K562 (cell line): ENCODE measurements around the gene SIRT2. TPM values are rescaled to one million over a fixed set of nuclear protein-coding genes. Genes with fewer than 3 reads are reported as not detected.

Experiments used
- ATAC-seq: fragments of 200-7000 bp; cut with Tn5 transposase; 3 replicates; pipeline ENCODE4 v1.9.1; 2020; ENCODE audit warnings: moderate library complexity
- BruUV-seq: library from RNA; stranded (reverse); fragments of 400-500 nt; replicated peaks from 2 replicates; lab custom pipeline; 2021; lab: Mats Ljungman, UMichigan
- CTCF ChIA-PET: fragments of 300-600 bp; formaldehyde crosslinking; extraction: SDS; loops from one replicate; lab custom pipeline; 2021; ENCODE audit warnings: low intra/inter-chr PET ratio; lab: Yijun Ruan, JAX
- POLR2A ChIA-PET: fragments of 300-600, 350-650 bp; sonication (Branson Sonifier 250); formaldehyde crosslinking; extraction: SDS; loops from one replicate; lab custom pipeline; 2021; ENCODE audit warnings: antibody characterized with exemption, inconsistent platforms; lab: Yijun Ruan, JAX
- DNase-seq, 4 experiments: peaks; one replicate each; pipeline versions ENCODE4 v3.0.0 to v3.0.0-alpha.2; 2011 to 2018; ENCODE audit warnings: low spot score in 3 of 4, mixed read lengths in 3 of 4; ENCODE audit errors: extremely low read depth in 1 of 4
- FAIRE-seq: peaks from 2 replicates; lab custom pipeline; 2011; peaks lifted over from hg19 to GRCh38; lab: Jason Lieb, UNC
- H2AFZ ChIP-seq: 2 replicates; pipeline ENCODE4 v1.6.0; 2011; ENCODE audit warnings: low read depth, low read length, control low read depth, inconsistent platforms
- H3K27ac ChIP-seq: fragments of 200-600 bp; 3 replicates; pipeline ENCODE4 v1.8.0; 2011; ENCODE audit warnings: low read depth, mild to moderate bottlenecking, control low read depth, inconsistent platforms, low read length, moderate library complexity, mixed read lengths; ENCODE audit errors: extremely low read depth
- H3K27me3 ChIP-seq, 2 experiments: fragments of 300-600 bp in 1 of 2; 2 replicates in 1 of 2; 3 replicates in 1 of 2; pipeline versions ENCODE4 v1.6.0 to v1.8.0; 2011; ENCODE audit warnings: inconsistent platforms in 2 of 2, low read length in 2 of 2, mild to moderate bottlenecking in 1 of 2, mixed read lengths in 1 of 2, moderate library complexity in 1 of 2; ENCODE audit not compliant: control insufficient read depth in 2 of 2, insufficient read depth in 2 of 2
- H3K36me3 ChIP-seq: fragments of 300-600 bp; 3 replicates; pipeline ENCODE4 v1.8.0; 2011; ENCODE audit warnings: mild to moderate bottlenecking, low read length, inconsistent platforms; ENCODE audit not compliant: control insufficient read depth, insufficient read depth
- H3K4me1 ChIP-seq, 2 experiments: fragments of 200-600 bp in 1 of 2; replicated peaks in 1 of 2; 2 replicates in 1 of 2; 3 replicates in 1 of 2; pipeline versions ENCODE4 v1.5.1 to v1.8.0; 2011; ENCODE audit warnings: inconsistent platforms in 2 of 2, low read length in 2 of 2, mild to moderate bottlenecking in 1 of 2, mixed read lengths in 1 of 2, moderate library complexity in 1 of 2; ENCODE audit not compliant: control insufficient read depth in 2 of 2, insufficient read depth in 2 of 2
- H3K4me2 ChIP-seq: 2 replicates; pipeline ENCODE4 v1.6.1; 2011; ENCODE audit warnings: low read length, control low read depth, inconsistent platforms, mixed read lengths; ENCODE audit not compliant: insufficient read depth
- H3K4me3 ChIP-seq: fragments of 200-600 bp; sonication (generic), shearing (Covaris generic); 2 replicates; pipeline ENCODE4 v1.5.1; 2016; ENCODE audit warnings: control low read depth, inconsistent platforms
- H3K79me2 ChIP-seq: fragments of 200-600 bp; 3 replicates; pipeline ENCODE4 v1.8.0; 2011; ENCODE audit warnings: low read length, inconsistent platforms; ENCODE audit not compliant: control insufficient read depth, insufficient read depth
- H3K9ac ChIP-seq, 2 experiments: 2 replicates each; pipeline versions ENCODE4 v1.6.0 to v1.6.1; 2011; ENCODE audit warnings: low read depth in 2 of 2, low read length in 2 of 2, control low read depth in 1 of 2, inconsistent platforms in 1 of 2, mild to moderate bottlenecking in 1 of 2, mixed read lengths in 1 of 2; ENCODE audit not compliant: insufficient read depth in 1 of 2
- H3K9me1 ChIP-seq: one replicate; pipeline ENCODE4 v1.6.0; 2011; ENCODE audit warnings: inconsistent platforms, mild to moderate bottlenecking, low read length, moderate library complexity; ENCODE audit not compliant: control insufficient read depth, insufficient read depth
- H3K9me3 ChIP-seq: replicated peaks from 2 replicates; pipeline ENCODE4 v1.5.1; 2011; ENCODE audit warnings: low read depth, low read length, inconsistent platforms; ENCODE audit not compliant: control insufficient read depth, insufficient read depth
- H4K20me1 ChIP-seq: replicated peaks from 2 replicates; pipeline ENCODE4 v1.6.1; 2011; ENCODE audit warnings: low read length, inconsistent platforms, mixed read lengths; ENCODE audit not compliant: control insufficient read depth, insufficient read depth
- CBX1 ChIP-seq: sonication (generic); IDR thresholded peaks from 2 replicates; pipeline ENCODE4 v1.6.1; 2016; ENCODE audit warnings: antibody characterized with exemption, low read depth, mild to moderate bottlenecking
- DACH1 ChIP-seq: fragments of 450-650 bp; IDR thresholded peaks from 2 replicates; pipeline ENCODE4 v1.6.1; 2018; ENCODE audit not compliant: partially characterized antibody
- PHF8 ChIP-seq: fragments of 200-600 bp; sonication (generic); IDR thresholded peaks from 2 replicates; pipeline ENCODE4 v1.6.1; 2012; ENCODE audit warnings: mixed run types, mild to moderate bottlenecking, inconsistent platforms, low read length, moderate library complexity, borderline replicate concordance
- POLR2G ChIP-seq: fragments of 200-400 bp; formaldehyde crosslinking; IDR thresholded peaks from 2 replicates; pipeline ENCODE4 v1.6.1; 2017; ENCODE audit warnings: low read depth, mild to moderate bottlenecking, antibody characterized with exemption, low read length, moderate library complexity
- RBFOX2 ChIP-seq: fragments of 200-400 bp; formaldehyde crosslinking; IDR thresholded peaks from 2 replicates; pipeline ENCODE4 v1.6.1; 2017; ENCODE audit warnings: low read depth, mild to moderate bottlenecking, low read length, moderate library complexity
- ZFX ChIP-seq: sonication (generic); formaldehyde crosslinking; IDR thresholded peaks from 2 replicates; pipeline ENCODE4 v1.8.0; 2022; ENCODE audit warnings: mild to moderate bottlenecking, missing genetic modification reagents, moderate library complexity
- WGBS: fragments of 100-300 bp; shearing (Covaris generic); methylation state at CpG from one replicate; pipeline ENCODE4 v1.1.6; 2016; ENCODE audit warnings: low coverage, mixed read lengths; ENCODE audit not compliant: insufficient coverage; ENCODE audit errors: missing lambda C conversion rate; 5-methylcytosine and 5-hydroxymethylcytosine counted together
- in situ Hi-C: fragments of 300-500 bp; cut with MboI; formaldehyde crosslinking; loops from 4 replicates; pipeline ENCODE4 v1.15.0; 2018; ENCODE audit warnings: inconsistent platforms, mixed read lengths
- intact Hi-C: fragments of 100-400 bp; cut with micrococcal nuclease; formaldehyde crosslinking; loops from 2 replicates; pipeline ENCODE4 v1.14.2; 2022
- polyA plus RNA-seq, 8 experiments: library from polyadenylated mRNA; depleted of rRNA in 4 of 8; stranded (reverse) in 5 of 8; unstranded in 3 of 8; fragments of >200 nt; fragmentation: Nextera tagmentation in 2 of 8; fragmentation: Illumina TruSeq in 1 of 8; extraction: Ambion mirVana in 2 of 8; extraction: Trizol in 1 of 8; gene quantifications; 2 replicates each; pipeline versions ENCODE4 v1.2.1 to v1.2.3, GENCODE V29; 2011 to 2014; ENCODE audit warnings: inconsistent platforms in 1 of 8, missing spikeins in 1 of 8
- total RNA-seq, 7 experiments: library from RNA; depleted of rRNA in 6 of 7; stranded (reverse); fragments of >200 nt in 6 of 7; fragmentation: Illumina TruSeq in 2 of 7; extraction: Trizol in 2 of 7; gene quantifications; 2 replicates each; pipeline versions ENCODE4 v1.2.1 to v1.2.3, GENCODE V29; 2011 to 2021; ENCODE audit warnings: low replicate concordance in 1 of 7
- TF ChIP-seq, protein P1 (sequence below): fragments of 450-650 bp; IDR thresholded peaks from 2 replicates; pipeline ENCODE4 v1.6.1; 2017; ENCODE audit warnings: mild to moderate bottlenecking, moderate library complexity

SIRT2 gene
- total and polyA plus RNA-seq, 9 of the 15 experiments (the other 6 are each of a cell fraction or from before 2014, with no cell fraction given), result 2.3 to 35.2 (median 22.9) TPM

DNA sequence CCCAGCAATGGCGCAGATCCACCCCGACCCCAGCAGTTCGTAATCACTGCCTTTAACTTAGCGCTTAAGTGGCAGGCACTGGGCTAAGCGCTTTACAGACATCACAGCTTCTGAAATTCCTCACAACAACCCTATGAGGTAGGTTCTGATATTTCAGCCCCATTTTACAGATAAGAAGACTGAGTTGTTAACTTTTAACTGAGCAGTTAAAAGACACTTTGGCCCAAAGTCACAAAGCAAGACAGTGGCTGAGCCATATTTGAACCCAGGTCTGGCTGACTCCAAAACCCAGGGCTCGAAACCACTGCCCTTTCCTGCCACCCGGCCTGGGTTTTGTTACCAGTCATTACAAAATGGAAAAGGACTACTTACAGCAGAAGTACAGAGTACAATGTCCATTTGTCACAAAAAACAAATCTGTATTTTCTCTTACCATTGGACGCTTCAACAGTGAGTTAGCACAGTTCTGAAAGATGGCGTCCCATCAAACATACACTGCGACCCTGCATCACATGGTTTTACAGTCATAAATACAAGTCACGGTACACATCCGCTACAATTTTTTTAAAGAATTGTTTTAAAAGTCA is 58.1 kb downstream of the SIRT2 start (continued):
- TF ChIP-seq, protein P1, sequence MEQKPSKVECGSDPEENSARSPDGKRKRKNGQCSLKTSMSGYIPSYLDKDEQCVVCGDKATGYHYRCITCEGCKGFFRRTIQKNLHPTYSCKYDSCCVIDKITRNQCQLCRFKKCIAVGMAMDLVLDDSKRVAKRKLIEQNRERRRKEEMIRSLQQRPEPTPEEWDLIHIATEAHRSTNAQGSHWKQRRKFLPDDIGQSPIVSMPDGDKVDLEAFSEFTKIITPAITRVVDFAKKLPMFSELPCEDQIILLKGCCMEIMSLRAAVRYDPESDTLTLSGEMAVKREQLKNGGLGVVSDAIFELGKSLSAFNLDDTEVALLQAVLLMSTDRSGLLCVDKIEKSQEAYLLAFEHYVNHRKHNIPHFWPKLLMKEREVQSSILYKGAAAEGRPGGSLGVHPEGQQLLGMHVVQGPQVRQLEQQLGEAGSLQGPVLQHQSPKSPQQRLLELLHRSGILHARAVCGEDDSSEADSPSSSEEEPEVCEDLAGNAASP, result no peak
- TF ChIP-seq PHF8 (no peak), CBX1 (no peak)

DNA sequence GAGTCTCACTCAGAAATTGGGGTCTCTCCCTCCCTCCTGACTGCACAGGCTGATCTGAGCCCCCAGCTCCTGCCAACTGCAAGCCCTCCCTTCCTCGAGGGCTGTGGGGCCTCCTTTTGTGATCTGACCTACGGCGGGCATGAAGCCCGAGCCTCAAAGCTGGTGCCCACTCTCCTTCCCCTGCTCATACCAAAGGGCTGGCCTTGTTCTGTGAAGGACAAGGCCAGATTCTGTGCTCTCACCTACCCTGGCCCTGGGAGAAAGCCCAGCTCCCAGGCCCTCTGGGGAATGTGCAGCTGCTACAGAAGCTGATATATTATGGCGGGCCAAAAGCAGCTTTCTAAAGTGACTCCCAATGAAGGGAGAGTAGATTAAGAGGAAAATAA is 58.8 kb downstream of the SIRT2 start:
- peaks cover 99% of the 10 kb centered on the region for H3K36me3 ChIP-seq
- CTCF ChIA-PET, result no interaction called here
- H3K9ac ChIP-seq, result peak overlapping the region in 1 of 2 experiments; percentile 66; a peak in 1 of 4 replicates
- no peaks in the 10 kb centered on the region for H3K9me1 ChIP-seq
- peak in 2 of 4 experiments; percentile 2 to 9 for DNase-seq
- WGBS, result 97% methylated on average over 5 of the region's 5 CpGs
- BruUV-seq, result no TSS peak
- no peak for FAIRE-seq
- peaks cover 46% of the 10 kb centered on the region for H3K79me2 ChIP-seq
- H2AFZ ChIP-seq, result no peak overlapping the region
- no peak for ATAC-seq
- H3K9me3 ChIP-seq, result no peaks in the 10 kb centered on the region
- TF ChIP-seq POLR2G (peak; percentile 59; the same call in 1 of the 2 replicates), ZFX (CRISPR knock-in tag) (peak; percentile 31; the same call in 1 of the 2 replicates), RBFOX2 (peak; percentile 70), DACH1 (no peak)
- TF ChIP-seq, all 486 proteins: peak for 3
- Histone ChIP-seq H3K27ac (no peak overlapping the region), H3K27me3 (no peaks in the 10 kb centered on the region), H3K4me3 (no peak overlapping the region), H4K20me1 (peaks cover 30% of the 10 kb centered on the region), H3K4me2 (no peak overlapping the region), H3K4me1 (peaks cover 0 to 14% of the 10 kb centered on the region in 2 experiments; a peak in 4 of 5 replicates)
- POLR2A ChIA-PET, result interaction anchor here (0.7 to 4.7 kb wide), 6 partner anchors 8 to 108 kb away, joined by 3 to 58 read pairs (median 4); partner anchors contain the start of genes ECH1 and HNRNPL
- intact Hi-C loops, result no loop called here
- in situ Hi-C loops, result no loop called here
